ENCODE data around the gene BARD1. TPM values are rescaled to one million over a fixed set of nuclear protein-coding genes. Genes with fewer than 3 reads are reported as not detected.

Gene BARD1
- total RNA-seq, 1 donor from 2014 or later = 13.9 TPM

DNA sequence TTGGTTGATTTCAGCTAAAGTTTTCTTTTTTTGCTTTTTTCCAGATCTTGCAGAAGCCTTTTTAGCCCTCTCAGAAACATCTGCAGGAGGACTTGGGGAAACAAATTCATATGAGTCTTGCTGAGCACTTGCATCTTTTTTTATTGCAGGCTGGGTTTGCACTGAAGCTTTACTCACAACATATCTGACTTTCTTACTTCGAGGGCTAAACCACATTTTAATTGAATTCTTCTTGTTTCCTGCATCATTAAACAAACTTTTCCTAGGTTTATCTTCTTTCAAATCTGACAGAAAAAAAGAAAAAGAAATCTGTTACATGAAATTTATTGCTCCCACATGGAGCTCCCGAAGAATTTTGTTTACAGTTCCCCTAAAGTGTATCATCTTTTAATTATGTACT is 28.3 kb downstream of the BARD1 start:
- Histone ChIP-seq H3K9me3 (ENCODE audit: insufficient read depth, low read depth, low read length) (no peaks in the 10 kb centered on the region), H3K27ac (ENCODE audit: low read depth, low read length) (no peak overlapping the region), H2AFZ (ENCODE audit: low read depth, low read length) (no peak overlapping the region), H3K79me2 (ENCODE audit: insufficient read depth, low read length) (peaks cover 16% of the 10 kb centered on the region), H3K27me3 (ENCODE audit: insufficient read depth, low read length) (no peaks in the 10 kb centered on the region), H3K9ac (ENCODE audit: low read length) (no peak overlapping the region), H3K4me1 (ENCODE audit: insufficient read depth, low read length) (no peaks in the 10 kb centered on the region), H3K4me2 (ENCODE audit: low read length) (no peak overlapping the region), H3K4me3 (ENCODE audit: insufficient read depth, low read depth, low read length) (no peak overlapping the region), H4K20me1 (ENCODE audit: insufficient read depth, low read length) (no peaks in the 10 kb centered on the region), H3K36me3 (ENCODE audit: insufficient read depth, low read length) (peaks cover 12% of the 10 kb centered on the region)
- Mint-ChIP-seq H3K4me1 (ENCODE audit: low read depth, unreplicated experiment) (no peaks in the 10 kb centered on the region), H3K9me3 (ENCODE audit: unreplicated experiment) (no peaks in the 10 kb centered on the region), H3K36me3 (ENCODE audit: low read depth, unreplicated experiment) (peaks cover 20% of the 10 kb centered on the region), H3K27me3 (ENCODE audit: low read depth, unreplicated experiment) (no peaks in the 10 kb centered on the region), H3K27ac (ENCODE audit: unreplicated experiment) (no peak overlapping the region), H3K4me3 (ENCODE audit: unreplicated experiment) (no peak overlapping the region)
- DNase-seq (ENCODE audit: low read depth) = no peak
- no peak for FAIRE-seq
- TF ChIP-seq CTCF (IDR thresholded peaks at IDR 0.05; ENCODE audit: insufficient read depth, low read depth, low read length) (no peak), EZH2 (IDR thresholded peaks at IDR 0.05; ENCODE audit: insufficient read depth, low read length) (no peak)

- peaks cover 17% of the 10 kb centered on the region for H3K36me3 Mint-ChIP-seq (ENCODE audit: low read depth, unreplicated experiment)
- Histone ChIP-seq H3K79me2 (ENCODE audit: insufficient read depth, low read length) (peaks cover 6% of the 10 kb centered on the region), H3K4me2 (ENCODE audit: low read length) (no peak overlapping the region), H3K36me3 (ENCODE audit: insufficient read depth, low read length) (peaks cover 11% of the 10 kb centered on the region), H3K9me3 (ENCODE audit: insufficient read depth, low read depth, low read length) (no peaks in the 10 kb centered on the region), H4K20me1 (ENCODE audit: insufficient read depth, low read length) (no peaks in the 10 kb centered on the region), H3K27ac (ENCODE audit: low read depth, low read length) (no peak overlapping the region), H2AFZ (ENCODE audit: low read depth, low read length) (no peak overlapping the region), H3K4me1 (ENCODE audit: insufficient read depth, low read length) (no peaks in the 10 kb centered on the region), H3K9ac (ENCODE audit: low read length) (no peak overlapping the region), H3K4me3 (ENCODE audit: insufficient read depth, low read depth, low read length) (no peak overlapping the region), H3K27me3 (ENCODE audit: insufficient read depth, low read length) (no peaks in the 10 kb centered on the region)
- peaks cover 15% of the 10 kb centered on the region for H3K9me3 Mint-ChIP-seq (ENCODE audit: unreplicated experiment)
- no peak for DNase-seq (ENCODE audit: low read depth)
- no peak for FAIRE-seq
- no peak overlapping the region for H3K27ac Mint-ChIP-seq (ENCODE audit: unreplicated experiment)
- no peaks in the 10 kb centered on the region for H3K4me1 Mint-ChIP-seq (ENCODE audit: low read depth, unreplicated experiment)
- H3K4me3 Mint-ChIP-seq (ENCODE audit: unreplicated experiment) = no peak overlapping the region
- TF ChIP-seq CTCF (IDR thresholded peaks at IDR 0.05; ENCODE audit: insufficient read depth, low read depth, low read length) = no peak
- no peak for TF ChIP-seq EZH2 (IDR thresholded peaks at IDR 0.05; ENCODE audit: insufficient read depth, low read length)
- H3K27me3 Mint-ChIP-seq (ENCODE audit: low read depth, unreplicated experiment) = no peaks in the 10 kb centered on the region
These were observed 33.5 kb downstream of the BARD1 start for GRCh38 chr2:214775971-214776370.

GRCh38 chr2:214774108-214774507 is 35.4 kb downstream of the BARD1 start:
- Histone ChIP-seq H3K9me3 (ENCODE audit: insufficient read depth, low read depth, low read length) (no peaks in the 10 kb centered on the region), H3K9ac (ENCODE audit: low read length) (no peak overlapping the region), H3K4me2 (ENCODE audit: low read length) (no peak overlapping the region), H3K36me3 (ENCODE audit: insufficient read depth, low read length) (no peaks in the 10 kb centered on the region), H2AFZ (ENCODE audit: low read depth, low read length) (no peak overlapping the region), H3K27ac (ENCODE audit: low read depth, low read length) (no peak overlapping the region), H3K4me3 (ENCODE audit: insufficient read depth, low read depth, low read length) (no peak overlapping the region), H3K4me1 (ENCODE audit: insufficient read depth, low read length) (no peaks in the 10 kb centered on the region), H3K79me2 (ENCODE audit: insufficient read depth, low read length) (peaks cover 2% of the 10 kb centered on the region), H4K20me1 (ENCODE audit: insufficient read depth, low read length) (no peaks in the 10 kb centered on the region), H3K27me3 (ENCODE audit: insufficient read depth, low read length) (no peaks in the 10 kb centered on the region)
- no peaks in the 10 kb centered on the region for H3K4me1 Mint-ChIP-seq (ENCODE audit: low read depth, unreplicated experiment)
- H3K4me3 Mint-ChIP-seq (ENCODE audit: unreplicated experiment) = no peak overlapping the region
- TF ChIP-seq EZH2 (IDR thresholded peaks at IDR 0.05; ENCODE audit: insufficient read depth, low read length) (no peak), CTCF (IDR thresholded peaks at IDR 0.05; ENCODE audit: insufficient read depth, low read depth, low read length) (no peak)
- FAIRE-seq (peak; percentile 78), DNase-seq (ENCODE audit: low read depth) (peak; percentile 47)
- no peak overlapping the region for H3K27ac Mint-ChIP-seq (ENCODE audit: unreplicated experiment)
- H3K9me3 Mint-ChIP-seq (ENCODE audit: unreplicated experiment) = peaks cover 15% of the 10 kb centered on the region
- peaks cover 10% of the 10 kb centered on the region for H3K36me3 Mint-ChIP-seq (ENCODE audit: low read depth, unreplicated experiment)
- no peaks in the 10 kb centered on the region for H3K27me3 Mint-ChIP-seq (ENCODE audit: low read depth, unreplicated experiment)

Measured in astrocyte (in vitro differentiated cells and primary cell).